Left lung (tissue), 10 donors: ENCODE data around the gene UBE2J2. TPM values are rescaled to one million over a fixed set of nuclear protein-coding genes. Genes with fewer than 3 reads are reported as not detected.
"Not testable (repeated sequence)": the region's sequence is repeated elsewhere in the genome, so short reads cannot be mapped to it uniquely, and the experiment has no call there.

Experiments used
- ATAC-seq: fragments of 200-7000 bp; cut with Tn5 transposase; one replicate; pipeline ENCODE4 v1.9.1; 2020; ENCODE audit warnings: moderate library complexity
- DNase-seq, 4 donors: peaks; one replicate each; pipeline ENCODE4 v3.0.0-alpha.2; 2013 to 2020
- H3K27ac ChIP-seq, 2 donors: fragments of 200-600 bp; sonication (generic) in 1 of 2; one replicate each; pipeline versions ENCODE4 v1.5.0 to v1.8.0; 2020 to 2021
- H3K27me3 ChIP-seq, 2 donors: fragments of 200-600 bp; sonication (generic) in 1 of 2; one replicate each; pipeline versions ENCODE4 v1.5.0 to v1.8.0; 2020 to 2021
- H3K36me3 ChIP-seq, 2 donors: fragments of 200-600 bp; sonication (generic) in 1 of 2; one replicate each; pipeline versions ENCODE4 v1.5.0 to v1.8.0; 2020 to 2021
- H3K4me1 ChIP-seq, 2 donors: fragments of 200-600 bp; one replicate each; pipeline ENCODE4 v1.8.0; 2021
- H3K4me3 ChIP-seq, 2 donors: fragments of 200-600 bp; sonication (generic) in 1 of 2; one replicate each; pipeline versions ENCODE4 v1.5.0 to v1.8.0; 2020 to 2021; ENCODE audit warnings: mild to moderate bottlenecking in 1 of 2
- H3K9me3 ChIP-seq, 2 donors: fragments of 200-600 bp; sonication (generic) in 1 of 2; one replicate each; pipeline versions ENCODE4 v1.5.0 to v1.8.0; 2020 to 2021
- intact Hi-C, 2 donors: fragments of 100-400 bp; cut with DNase I; formaldehyde crosslinking; loops; one replicate each; pipeline versions ENCODE4 v1.11.2 to v1.14.2; 2022
- polyA plus RNA-seq, 6 donors: library from polyadenylated mRNA; unstranded; fragments of 120-200 nt; gene quantifications; one replicate each; pipeline ENCODE4 v1.2.1, GENCODE V29; 2013; ENCODE audit not compliant: insufficient read length in 6 of 6
- total RNA-seq, 2 donors: library from RNA; stranded (reverse); fragmentation: NEBNext Ultra II Directional; extraction: Animal tissue kit (Norgen Biotek cat#: 25700); gene quantifications; one replicate each; pipeline ENCODE4 v1.2.1, GENCODE V29; 2021
- TF ChIP-seq, protein P1 (sequence below), 2 donors: fragments of 200-600 bp; sonication (generic) in 1 of 2; IDR thresholded peaks; one replicate each; pipeline versions ENCODE4 v1.5.0 to v1.8.0; 2021; ENCODE audit warnings: antibody characterized with exemption in 2 of 2
- donor health status: DM: no; HTN: yes; CAD: no.
- donor health status: DM: no; HTN: no; CAD: no.

Gene UBE2J2
- total and polyA plus RNA-seq, 8 donors: 42.8 to 68.6 (median 52.1) TPM

DNA sequence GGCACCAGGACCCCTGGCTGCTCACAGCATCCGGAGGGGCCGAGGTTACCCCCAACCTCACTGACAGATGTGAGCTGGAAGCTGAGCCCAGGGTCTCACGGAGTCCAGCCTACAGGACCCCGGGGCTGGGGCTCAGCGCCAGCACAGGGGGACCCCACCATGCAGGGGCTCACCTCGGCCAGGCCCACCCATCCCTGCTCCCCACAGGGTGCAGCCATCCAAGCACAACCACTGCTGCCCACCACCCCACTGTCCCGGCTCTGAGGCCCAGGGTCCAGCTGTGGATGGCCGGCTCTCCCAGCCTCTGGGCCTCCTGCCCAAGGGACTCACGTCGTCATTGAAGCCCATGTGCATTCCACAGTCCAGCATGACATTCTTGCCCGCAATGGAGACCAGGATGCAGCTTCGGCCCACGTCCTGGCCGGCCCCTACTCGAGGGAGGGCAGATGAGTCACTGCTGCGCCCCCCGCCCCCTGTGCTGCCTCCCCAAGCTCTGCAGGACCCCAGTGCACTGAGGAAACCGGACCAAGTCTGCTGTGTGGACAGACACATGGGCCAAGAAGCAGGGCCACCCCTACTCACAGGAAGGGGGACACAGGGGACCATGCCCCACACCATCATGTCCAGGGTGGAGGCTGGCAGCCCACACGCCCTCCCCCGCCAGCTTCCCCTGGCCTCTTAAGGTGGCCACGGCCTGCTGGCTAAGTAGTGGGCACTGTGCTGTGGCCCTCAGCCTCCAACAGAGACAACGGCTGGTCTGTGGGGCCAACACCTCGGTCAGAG, 47.2 kb upstream of the UBE2J2 start:
- Histone ChIP-seq H3K27ac (no peak overlapping the region), H3K27me3 (no peaks in the 10 kb centered on the region), H3K36me3 (peaks cover 0 to 56% of the 10 kb centered on the region in 2 donors), H3K9me3 (no peaks in the 10 kb centered on the region), H3K4me1 (peaks cover 13 to 56% of the 10 kb centered on the region in 2 donors), H3K4me3 (no peak overlapping the region)
- intact Hi-C loops: no loop called here
- TF ChIP-seq, protein P1, sequence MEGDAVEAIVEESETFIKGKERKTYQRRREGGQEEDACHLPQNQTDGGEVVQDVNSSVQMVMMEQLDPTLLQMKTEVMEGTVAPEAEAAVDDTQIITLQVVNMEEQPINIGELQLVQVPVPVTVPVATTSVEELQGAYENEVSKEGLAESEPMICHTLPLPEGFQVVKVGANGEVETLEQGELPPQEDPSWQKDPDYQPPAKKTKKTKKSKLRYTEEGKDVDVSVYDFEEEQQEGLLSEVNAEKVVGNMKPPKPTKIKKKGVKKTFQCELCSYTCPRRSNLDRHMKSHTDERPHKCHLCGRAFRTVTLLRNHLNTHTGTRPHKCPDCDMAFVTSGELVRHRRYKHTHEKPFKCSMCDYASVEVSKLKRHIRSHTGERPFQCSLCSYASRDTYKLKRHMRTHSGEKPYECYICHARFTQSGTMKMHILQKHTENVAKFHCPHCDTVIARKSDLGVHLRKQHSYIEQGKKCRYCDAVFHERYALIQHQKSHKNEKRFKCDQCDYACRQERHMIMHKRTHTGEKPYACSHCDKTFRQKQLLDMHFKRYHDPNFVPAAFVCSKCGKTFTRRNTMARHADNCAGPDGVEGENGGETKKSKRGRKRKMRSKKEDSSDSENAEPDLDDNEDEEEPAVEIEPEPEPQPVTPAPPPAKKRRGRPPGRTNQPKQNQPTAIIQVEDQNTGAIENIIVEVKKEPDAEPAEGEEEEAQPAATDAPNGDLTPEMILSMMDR (IDR thresholded peaks at IDR 0.05): no peak
- ATAC-seq (no peak), DNase-seq (no peak)

DNA sequence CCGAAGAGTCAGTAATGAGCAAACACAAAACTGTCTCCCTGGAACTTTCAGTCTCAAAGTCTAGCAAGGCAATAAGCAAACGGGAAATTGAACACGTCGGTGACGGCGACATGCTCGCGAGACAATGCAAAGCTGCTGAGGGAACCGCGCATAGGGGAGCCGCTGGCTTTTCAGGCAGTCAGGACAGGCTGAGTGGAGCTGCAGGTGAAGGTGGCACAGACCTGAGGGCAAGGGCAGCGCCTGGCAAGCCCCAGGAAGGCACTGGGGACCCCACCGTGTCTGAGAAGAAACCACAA, 45.9 kb upstream of the UBE2J2 start:
- Histone ChIP-seq H3K4me3 (no peak overlapping the region), H3K27me3 (no peaks in the 10 kb centered on the region), H3K36me3 (peaks cover 0 to 64% of the 10 kb centered on the region in 2 donors), H3K27ac (no peak overlapping the region), H3K4me1 (peaks cover 7 to 47% of the 10 kb centered on the region in 2 donors), H3K9me3 (no peaks in the 10 kb centered on the region)
- ATAC-seq (no peak), DNase-seq (no peak)
- TF ChIP-seq, protein P1 (IDR thresholded peaks at IDR 0.05): no peak
- intact Hi-C loops: no loop called here

DNA sequence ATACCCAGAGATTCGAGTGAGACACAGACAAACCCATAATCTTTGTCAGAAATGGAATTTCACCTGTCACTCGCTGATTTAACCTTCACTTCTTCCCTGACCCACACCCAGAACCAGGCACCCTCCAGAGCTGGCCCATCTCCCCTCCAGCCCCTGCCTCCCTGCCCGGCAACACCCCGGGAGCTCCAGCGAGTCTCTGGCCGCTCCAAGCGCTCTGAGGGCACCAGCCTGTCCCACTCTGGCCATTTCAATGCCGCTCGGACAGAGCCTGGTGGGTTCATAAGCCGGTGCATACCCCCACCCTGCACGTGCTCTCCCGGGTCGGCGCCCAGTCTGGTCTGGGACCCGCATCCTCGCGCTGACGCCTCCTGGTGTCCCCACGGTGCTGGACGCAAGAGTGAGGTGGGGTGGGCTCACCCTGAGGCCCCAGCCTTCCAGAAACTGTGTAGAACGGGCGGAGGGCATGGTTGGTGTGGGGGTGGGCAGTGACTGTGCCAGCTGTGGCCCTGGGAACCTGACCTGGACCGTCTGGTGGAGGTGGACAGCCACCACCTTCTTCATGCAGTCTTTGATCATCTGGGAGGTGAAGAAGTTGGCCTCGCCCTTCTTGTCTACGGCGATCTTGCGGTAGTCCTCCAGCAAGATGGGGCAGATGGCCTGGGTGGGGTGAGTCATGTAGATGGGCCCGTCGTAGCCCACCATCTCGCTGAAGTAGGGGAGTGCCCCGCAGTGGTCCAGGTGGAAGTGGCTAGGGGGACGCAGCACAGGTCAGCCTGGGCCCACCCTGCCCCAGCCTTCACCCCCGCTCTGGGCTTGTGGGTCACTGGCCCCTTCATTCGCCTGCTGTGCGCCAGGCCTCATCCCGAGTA, 45.4 kb upstream of the UBE2J2 start:
- Histone ChIP-seq H3K9me3 (no peaks in the 10 kb centered on the region), H3K4me3 (no peak overlapping the region), H3K27ac (peak overlapping the region; percentile 38 to 65), H3K36me3 (peaks cover 0 to 70% of the 10 kb centered on the region in 2 donors), H3K4me1 (peaks cover 7 to 47% of the 10 kb centered on the region in 2 donors), H3K27me3 (no peaks in the 10 kb centered on the region)
- TF ChIP-seq, protein P1 (IDR thresholded peaks at IDR 0.05): no peak
- intact Hi-C loops: no loop called here
- no peak for DNase-seq
- ATAC-seq: no peak

DNA sequence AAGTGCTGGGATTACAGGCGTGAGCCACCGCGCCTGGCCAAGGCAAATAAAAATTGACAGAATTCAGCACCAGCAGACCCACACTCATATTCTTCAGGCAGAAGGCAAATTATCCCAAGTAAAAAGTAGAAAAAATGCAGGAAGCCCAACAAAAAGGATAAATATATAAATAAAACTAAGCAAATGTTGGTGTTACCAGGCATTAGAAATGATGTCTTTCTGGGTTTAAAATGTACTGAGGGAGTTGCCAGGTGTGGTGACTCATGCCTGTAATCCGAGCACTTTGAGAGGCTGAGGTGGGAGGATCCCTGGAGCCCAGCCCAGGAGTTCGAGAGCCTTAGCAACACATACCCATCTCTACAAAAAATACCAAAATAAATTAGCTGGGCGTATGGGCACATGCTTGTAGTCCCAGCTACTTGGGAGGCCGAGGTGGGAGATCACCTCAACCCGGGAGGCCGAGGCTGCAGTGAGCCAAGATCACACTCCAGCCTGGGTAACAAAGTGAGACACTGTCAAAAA, 44.5 kb upstream of the UBE2J2 start:
- intact Hi-C loops: no loop called here
- Histone ChIP-seq H3K27me3 (no peaks in the 10 kb centered on the region), H3K36me3 (peaks cover 0 to 78% of the 10 kb centered on the region in 2 donors), H3K4me1 (peaks cover 7 to 42% of the 10 kb centered on the region in 2 donors), H3K9me3 (no peaks in the 10 kb centered on the region), H3K27ac (peak overlapping the region; percentile 38 to 65), H3K4me3 (no peak overlapping the region)
- DNase-seq: peak in 2 of 4 donors; percentile 60 to 83
- TF ChIP-seq, protein P1 (IDR thresholded peaks at IDR 0.05): no peak
- ATAC-seq: peak; percentile 88

DNA sequence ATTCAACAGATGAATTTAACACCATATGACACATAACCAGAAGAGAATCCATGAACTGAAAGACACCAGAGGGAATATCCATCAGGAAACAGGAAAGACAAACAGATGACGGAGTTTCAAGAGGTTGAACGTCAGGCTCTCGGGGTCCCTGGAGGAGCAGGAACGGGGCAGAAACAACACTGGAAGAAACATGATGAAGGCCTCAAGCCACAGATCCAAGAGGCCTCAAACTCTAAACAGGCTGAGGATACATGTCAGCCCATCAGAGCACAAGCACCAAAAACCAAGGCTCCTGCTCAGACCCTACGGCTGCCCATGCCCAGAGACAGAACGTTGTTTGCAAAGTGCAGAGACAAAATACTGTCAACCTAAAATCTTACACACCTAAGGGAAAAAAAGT, 43.8 kb upstream of the UBE2J2 start:
- Histone ChIP-seq H3K4me1 (peaks cover 7 to 36% of the 10 kb centered on the region in 2 donors), H3K27ac (peak overlapping the region; percentile 38 to 65), H3K4me3 (no peak overlapping the region), H3K9me3 (no peaks in the 10 kb centered on the region), H3K36me3 (peaks cover 0 to 86% of the 10 kb centered on the region in 2 donors), H3K27me3 (no peaks in the 10 kb centered on the region)
- intact Hi-C loops: no loop called here
- TF ChIP-seq, protein P1 (IDR thresholded peaks at IDR 0.05): no peak
- ATAC-seq: no peak
- DNase-seq: no peak

DNA sequence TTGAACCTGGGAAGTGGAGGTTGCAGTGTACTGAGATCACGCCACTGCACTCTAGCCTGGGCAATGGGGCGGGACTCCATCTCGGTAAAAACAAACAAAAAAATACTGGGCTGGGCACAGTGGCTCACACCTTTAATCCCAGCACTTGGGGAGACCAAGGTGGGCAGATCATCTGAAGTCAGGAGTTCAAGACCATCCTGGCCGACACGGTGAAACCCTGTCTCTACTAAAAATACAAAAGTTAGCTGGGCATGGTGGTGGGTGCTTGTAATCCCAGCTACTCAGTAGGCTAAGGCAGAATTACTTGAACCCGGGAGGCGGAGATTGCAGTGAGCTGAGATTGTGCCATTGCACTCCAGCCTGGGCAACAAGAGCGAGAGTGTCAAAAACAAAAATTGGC, 42.5 kb upstream of the UBE2J2 start:
- not testable (repeated sequence) for ATAC-seq

More for the DNA sequence above, 42.5 kb upstream of the UBE2J2 start:
- H3K4me3 ChIP-seq, DNase-seq, H3K9me3 ChIP-seq, intact Hi-C loops, H3K27me3 ChIP-seq, H3K27ac ChIP-seq: not testable (repeated sequence)
- Histone ChIP-seq H3K4me1 (peaks cover 7 to 26% of the 10 kb centered on the region in 2 donors), H3K36me3 (peaks cover 0 to 93% of the 10 kb centered on the region in 2 donors)
